ENCODE results near the gene TMEM129.
"Not testable (repeated sequence)": the region's sequence is repeated elsewhere in the genome, so short reads cannot be mapped to it uniquely, and the experiment has no call there.

The TMEM129 gene

GRCh38 chr4:1686440-1687036, 34.6 kb downstream of the TMEM129 start:
- DNase-seq: no peak

DNA sequence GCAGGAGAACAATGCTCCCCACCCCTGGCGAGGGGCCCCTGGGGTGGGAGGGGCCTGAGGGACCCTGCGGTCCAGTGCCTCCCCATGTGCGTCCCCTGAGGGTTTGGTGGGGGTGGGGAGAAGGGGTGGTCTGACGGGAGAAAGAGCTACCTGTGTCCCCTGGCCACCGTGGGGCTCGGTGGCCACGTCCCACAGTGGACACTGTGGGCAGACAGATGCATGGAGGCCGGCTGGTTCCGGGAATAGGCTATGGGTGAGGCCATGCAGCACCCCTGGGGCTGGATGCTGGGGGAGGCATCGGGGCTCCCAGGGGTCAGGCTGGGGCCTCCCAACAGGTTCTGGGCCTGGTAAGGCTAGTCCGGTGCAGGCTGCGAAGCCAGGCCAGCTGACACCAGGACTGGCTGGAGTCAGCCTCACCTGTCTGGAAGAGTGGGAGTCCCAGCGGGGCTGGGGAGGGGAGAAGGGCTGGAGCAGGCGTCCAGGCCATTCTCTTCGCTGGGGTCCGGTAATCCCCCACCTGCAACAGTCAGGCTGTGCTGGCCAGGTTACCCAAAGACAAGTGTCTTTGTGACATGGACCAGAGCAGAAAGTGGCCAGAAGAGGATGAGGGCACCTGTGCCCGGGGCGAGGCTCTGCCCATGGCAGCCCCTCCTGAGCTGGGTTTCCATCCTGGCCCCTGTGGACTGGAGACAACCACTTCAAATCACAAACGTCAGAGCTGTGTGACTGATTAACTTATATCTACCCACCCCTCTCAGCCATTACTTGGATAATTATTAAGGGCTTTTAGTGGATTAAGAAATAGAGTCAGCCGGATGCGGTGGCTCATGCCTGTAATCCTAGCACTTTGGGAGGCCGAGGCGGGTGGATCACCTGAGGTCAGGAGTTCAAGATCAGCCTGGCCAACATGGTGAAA, 35.6 kb downstream of the TMEM129 start:
- DNase-seq: no peak

GRCh38 chr4:1684506-1685234, 36.5 kb downstream of the TMEM129 start:
- DNase-seq: no peak

- DNase-seq: peak; percentile 69
Observed at GRCh38 chr4:1683736-1684505, 37.2 kb downstream of the TMEM129 start, which contains the start of gene FAM53A. FAM53A (minus strand) TSS chr4:1684313; CDS start chr4:1668741, 15,572 bp downstream.

DNA sequence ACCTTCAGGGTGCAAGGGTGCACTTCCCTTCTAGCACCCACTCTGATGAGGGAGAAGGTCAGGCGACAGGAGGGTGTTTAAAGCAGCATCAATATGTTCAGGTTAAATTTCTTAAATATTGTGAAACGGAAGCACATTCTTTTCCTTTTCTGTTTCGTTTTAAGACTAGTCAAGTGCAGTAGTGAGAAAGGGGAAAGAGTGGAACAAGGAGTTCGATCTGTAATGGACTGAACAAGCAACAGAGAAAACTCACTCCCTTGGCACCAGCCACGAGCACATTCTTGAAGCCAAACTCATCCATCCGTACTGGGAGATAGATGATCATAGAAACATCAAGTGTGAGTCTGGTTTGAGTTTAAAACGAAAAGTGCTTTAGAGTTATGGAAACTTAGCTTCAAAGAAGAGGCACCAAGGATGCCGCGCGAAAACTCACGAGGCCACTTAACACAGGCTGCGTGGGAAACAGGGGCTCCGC, 37.8 kb downstream of the TMEM129 start:
- DNase-seq: no peak

DNA sequence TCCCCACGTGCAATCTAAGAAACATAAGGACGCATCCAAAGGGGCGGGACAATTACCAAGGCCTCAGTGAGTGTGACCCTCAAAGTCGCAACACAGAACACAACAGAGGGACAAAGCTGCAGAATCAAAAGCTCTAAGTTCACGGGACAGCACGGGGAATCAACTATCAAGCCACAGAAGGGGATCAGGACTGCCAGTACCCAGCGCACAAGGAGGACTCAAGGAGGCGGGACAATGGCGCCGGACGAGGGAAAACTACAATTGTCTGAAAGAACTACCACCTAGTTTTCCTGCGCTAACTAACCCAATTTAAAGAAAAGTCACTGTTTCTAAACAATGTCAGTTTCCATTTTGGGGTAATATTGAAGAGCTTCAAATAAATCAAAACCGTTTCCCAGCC, 38.3 kb downstream of the TMEM129 start:
- DNase-seq: no peak

DNA sequence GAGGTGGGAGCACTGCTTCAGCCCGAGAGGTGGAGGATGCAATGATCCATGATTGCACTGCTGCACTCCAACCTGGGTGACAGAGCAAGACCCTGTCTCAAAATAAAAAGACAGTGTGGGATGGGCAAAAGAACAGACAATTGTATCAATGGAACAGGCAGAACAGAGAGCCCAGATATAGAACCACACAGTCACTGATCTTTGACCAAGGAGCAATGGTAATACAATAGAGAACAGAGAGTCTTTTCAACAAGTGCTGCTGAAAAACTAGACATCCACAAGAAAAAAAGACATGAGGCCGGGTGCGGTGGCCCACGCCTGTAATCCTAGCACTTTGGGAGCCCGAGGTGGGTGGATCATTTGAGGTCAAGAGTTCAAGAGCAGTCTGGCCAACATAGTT, 42.9 kb downstream of the TMEM129 start:
- DNase-seq: no peak

- no peak for DNase-seq
Observed at GRCh38 chr4:1676605-1677525, 44.3 kb downstream of the TMEM129 start.

GRCh38 chr4:1675802-1676137, 45.4 kb downstream of the TMEM129 start:
- no peak for DNase-seq

DNA sequence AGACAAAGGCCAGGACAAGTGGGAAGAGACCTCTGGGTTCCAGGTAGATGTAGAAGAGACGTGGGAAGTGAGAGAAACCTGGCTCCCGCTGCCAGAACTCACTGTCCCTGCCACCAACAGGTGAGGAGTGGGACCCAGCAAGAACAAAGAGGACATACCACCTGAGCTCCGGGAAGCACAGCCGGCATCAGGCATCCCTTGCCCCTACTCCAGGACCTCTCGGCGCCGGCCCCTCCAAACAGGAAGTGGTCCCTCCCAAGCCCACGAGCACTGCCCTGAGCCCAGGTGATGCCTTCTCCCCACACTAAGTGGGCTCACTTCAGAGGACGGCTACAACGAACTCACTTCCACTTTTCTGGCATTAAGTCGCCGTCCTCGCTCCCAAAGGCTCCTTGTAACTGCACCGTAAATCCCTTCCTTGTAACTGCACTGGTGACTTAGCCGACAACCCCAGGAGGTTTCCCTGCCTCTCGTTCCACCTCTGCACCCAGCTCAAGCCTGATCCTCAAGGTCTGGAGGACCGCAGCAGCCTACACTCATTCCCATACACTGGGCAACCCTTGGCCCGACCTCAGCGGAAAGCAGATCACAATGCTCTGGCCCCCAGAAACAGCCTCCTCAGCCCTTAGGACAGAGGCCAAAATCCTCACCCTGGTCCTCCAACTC, 45.9 kb downstream of the TMEM129 start:
- no peak for DNase-seq

GRCh38 chr4:1674682-1675081, 46.4 kb downstream of the TMEM129 start:
- DNase-seq: no peak

DNA sequence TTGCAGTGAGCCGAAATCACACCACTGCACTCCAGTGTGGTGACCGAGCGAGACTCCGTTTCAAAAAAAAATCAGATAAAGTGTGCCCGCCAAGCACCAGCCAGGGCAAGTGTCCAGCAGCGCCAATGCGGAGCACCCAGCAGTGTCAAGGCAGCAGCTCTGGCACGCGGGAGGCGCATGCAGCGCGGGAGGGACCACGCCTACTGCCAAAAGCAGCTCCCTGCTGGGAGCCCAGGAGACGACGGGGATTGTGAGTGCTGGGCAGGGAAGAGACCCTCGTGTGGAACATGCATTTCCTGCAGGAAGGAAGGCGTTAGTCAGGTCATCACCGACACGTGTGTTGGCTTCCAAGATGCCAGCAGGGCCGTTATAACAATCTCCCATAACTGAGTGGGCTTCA, 47.5 kb downstream of the TMEM129 start:
- no peak for DNase-seq

GRCh38 chr4:1671011-1671410, 50.1 kb downstream of the TMEM129 start:
- not testable (repeated sequence) for DNase-seq

GRCh38 chr4:1670279-1670678, 50.8 kb downstream of the TMEM129 start:
- DNase-seq: no peak

GRCh38 chr4:1669850-1670249, 51.3 kb downstream of the TMEM129 start:
- DNase-seq: no peak

DNA sequence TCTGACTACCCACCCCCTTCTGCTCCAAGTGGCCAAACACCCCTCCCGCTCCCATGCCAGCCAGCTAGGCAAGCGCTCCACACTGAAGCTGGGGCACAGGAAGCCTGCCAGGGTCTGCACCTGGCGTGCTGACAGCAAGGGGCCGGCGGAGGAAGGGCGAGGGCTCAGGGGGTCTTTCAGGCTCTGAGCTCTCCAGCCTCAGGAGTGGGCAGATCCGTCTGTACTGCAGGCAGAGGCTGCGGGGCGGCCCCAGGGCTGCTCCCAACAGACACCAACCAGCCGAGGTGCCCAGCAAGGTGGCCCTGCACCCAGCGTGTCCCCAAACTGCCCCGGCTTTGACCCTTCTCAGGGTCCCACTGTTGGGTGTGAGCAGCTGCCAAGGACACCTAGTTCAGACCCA, 51.9 kb downstream of the TMEM129 start:
- DNase-seq: no peak

DNA sequence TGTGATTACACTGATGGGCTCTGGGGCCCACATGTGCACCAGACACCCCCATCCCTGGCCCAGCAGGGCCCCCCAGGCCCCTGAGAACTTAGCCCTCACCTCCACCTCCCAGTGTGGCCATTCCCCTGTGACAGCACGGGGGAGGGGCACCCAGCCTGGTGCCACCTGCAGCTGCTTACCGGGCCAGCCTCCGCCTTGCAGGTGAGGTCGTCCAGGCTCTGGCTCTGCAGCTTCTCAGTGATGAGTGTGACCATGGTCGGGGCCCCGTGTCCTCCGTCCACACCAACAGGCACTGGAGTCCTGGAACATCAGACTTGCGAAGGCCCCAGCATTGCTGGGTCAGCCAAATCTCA, 52.7 kb downstream of the TMEM129 start:
- no peak for DNase-seq

GRCh38 chr4:1667273-1667672, 53.9 kb downstream of the TMEM129 start:
- no peak for DNase-seq

DNA sequence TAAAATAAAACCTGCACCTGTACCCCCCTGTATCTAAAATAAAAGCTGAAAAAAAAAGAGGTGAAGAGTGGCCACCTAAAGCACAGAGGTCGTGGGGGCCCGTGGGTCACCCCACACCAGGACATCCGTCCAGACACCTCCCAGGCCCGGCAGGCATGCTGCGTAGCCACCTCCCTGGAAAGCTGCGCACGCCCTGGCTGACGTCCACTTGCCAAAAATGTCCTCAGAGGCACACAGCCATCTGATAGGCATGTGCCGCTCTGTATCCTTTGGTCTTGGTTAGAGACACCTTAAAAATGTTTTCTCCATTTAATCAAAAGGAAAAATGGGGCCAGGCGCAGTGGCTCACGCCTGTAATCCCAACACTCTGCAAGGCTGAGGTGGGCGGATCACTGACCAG, 54.7 kb downstream of the TMEM129 start:
- no peak for DNase-seq

Data from GF-D8 (cell line).